ENCODE results near the gene HSPG2.

DNA sequence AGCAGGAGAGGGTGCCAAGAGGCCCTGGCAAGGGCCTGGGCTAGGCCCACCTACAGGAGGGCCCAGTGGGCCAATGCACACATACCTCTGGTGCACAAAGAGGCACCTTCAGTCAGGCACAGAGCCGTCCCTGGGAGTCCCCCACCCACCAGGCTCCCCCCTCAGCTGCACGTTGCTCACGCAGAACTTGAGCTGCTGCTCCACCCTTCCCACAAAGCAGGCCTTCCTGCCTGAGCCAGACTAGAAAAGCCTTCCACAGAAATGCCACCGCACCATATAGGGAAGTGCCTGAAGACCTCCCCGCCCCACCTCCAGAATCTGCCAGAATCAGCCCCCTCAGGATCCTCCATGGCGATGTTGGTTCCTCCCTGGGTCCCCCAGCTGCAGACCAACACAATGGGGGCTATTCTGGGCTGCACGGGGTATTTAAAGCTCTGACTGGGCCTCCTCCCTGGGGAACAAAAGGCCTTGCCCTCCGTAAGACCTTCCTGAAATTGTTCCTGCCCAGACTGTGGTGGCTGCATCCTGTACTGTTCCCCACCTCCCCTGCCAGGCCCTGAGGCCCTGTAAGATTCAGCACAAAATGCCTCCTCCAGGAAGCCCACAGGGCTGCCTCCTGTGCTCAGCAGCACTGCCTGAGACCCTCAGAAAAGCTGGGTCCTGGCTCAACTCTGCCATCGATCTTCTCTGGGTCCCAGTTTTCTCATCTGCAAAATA lies 27.2 kb downstream of the HSPG2 start:
- TF ChIP-seq EZH2 (IDR thresholded peaks at IDR 0.05; ENCODE audit: low read length, unreplicated experiment), result no peak
- TF ChIP-seq, protein P1, sequence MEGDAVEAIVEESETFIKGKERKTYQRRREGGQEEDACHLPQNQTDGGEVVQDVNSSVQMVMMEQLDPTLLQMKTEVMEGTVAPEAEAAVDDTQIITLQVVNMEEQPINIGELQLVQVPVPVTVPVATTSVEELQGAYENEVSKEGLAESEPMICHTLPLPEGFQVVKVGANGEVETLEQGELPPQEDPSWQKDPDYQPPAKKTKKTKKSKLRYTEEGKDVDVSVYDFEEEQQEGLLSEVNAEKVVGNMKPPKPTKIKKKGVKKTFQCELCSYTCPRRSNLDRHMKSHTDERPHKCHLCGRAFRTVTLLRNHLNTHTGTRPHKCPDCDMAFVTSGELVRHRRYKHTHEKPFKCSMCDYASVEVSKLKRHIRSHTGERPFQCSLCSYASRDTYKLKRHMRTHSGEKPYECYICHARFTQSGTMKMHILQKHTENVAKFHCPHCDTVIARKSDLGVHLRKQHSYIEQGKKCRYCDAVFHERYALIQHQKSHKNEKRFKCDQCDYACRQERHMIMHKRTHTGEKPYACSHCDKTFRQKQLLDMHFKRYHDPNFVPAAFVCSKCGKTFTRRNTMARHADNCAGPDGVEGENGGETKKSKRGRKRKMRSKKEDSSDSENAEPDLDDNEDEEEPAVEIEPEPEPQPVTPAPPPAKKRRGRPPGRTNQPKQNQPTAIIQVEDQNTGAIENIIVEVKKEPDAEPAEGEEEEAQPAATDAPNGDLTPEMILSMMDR (conservative IDR thresholded peaks at IDR 0.05; ENCODE audit: low read depth, low read length), result no peak

Data from PC-3 (cell line).